ENCODE results near the gene PECR. TPM values are rescaled to one million over a fixed set of nuclear protein-coding genes. Genes with fewer than 3 reads are reported as not detected.

Gene PECR
- polyA plus RNA-seq, 1 donor, result 6.4 TPM

- no peak for DNase-seq (ENCODE audit: low read depth)
Observed at GRCh38 chr2:216071111-216071851, 10.3 kb downstream of the PECR start.

- DNase-seq (ENCODE audit: low read depth), result no peak
Observed at GRCh38 chr2:216070195-216070594, 11.4 kb downstream of the PECR start.

GRCh38 chr2:216069028-216069427 lies 12.6 kb downstream of the PECR start:
- no peak for DNase-seq (ENCODE audit: low read depth)

GRCh38 chr2:216066230-216066629 lies 15.4 kb downstream of the PECR start:
- DNase-seq (ENCODE audit: low read depth), result no peak

GRCh38 chr2:216064665-216065064 lies 16.9 kb downstream of the PECR start:
- no peak for DNase-seq (ENCODE audit: low read depth)

GRCh38 chr2:216064014-216064630 lies 17.5 kb downstream of the PECR start:
- DNase-seq (ENCODE audit: low read depth), result no peak

- no peak for DNase-seq (ENCODE audit: low read depth)
Observed at GRCh38 chr2:216059233-216059834, 22.3 kb downstream of the PECR start.

- no peak for DNase-seq (ENCODE audit: low read depth)
Observed at GRCh38 chr2:216057688-216058193, 23.9 kb downstream of the PECR start.

- no peak for DNase-seq (ENCODE audit: low read depth)
Observed at GRCh38 chr2:216056739-216057138, 24.9 kb downstream of the PECR start.

- no peak for DNase-seq (ENCODE audit: low read depth)
Observed at GRCh38 chr2:216055680-216056079, 25.9 kb downstream of the PECR start.

GRCh38 chr2:216052420-216052819 lies 29.2 kb downstream of the PECR start:
- DNase-seq (ENCODE audit: low read depth), result no peak

GRCh38 chr2:216051350-216051749 lies 30.3 kb downstream of the PECR start:
- DNase-seq (ENCODE audit: low read depth), result no peak

- no peak for DNase-seq (ENCODE audit: low read depth)
Observed at GRCh38 chr2:216049452-216049851, 32.2 kb downstream of the PECR start.

- DNase-seq (ENCODE audit: low read depth), result no peak
Observed at GRCh38 chr2:216047397-216047796, 34.2 kb downstream of the PECR start.

GRCh38 chr2:216044883-216045486 lies 36.6 kb downstream of the PECR start:
- DNase-seq (ENCODE audit: low read depth), result no peak

- DNase-seq (ENCODE audit: low read depth), result no peak
Observed at GRCh38 chr2:216043949-216044348, 37.7 kb downstream of the PECR start.

- no peak for DNase-seq (ENCODE audit: low read depth)
Observed at GRCh38 chr2:216041438-216041837, 40.2 kb downstream of the PECR start.

GRCh38 chr2:216039918-216040317 lies 41.7 kb downstream of the PECR start:
- no peak for DNase-seq (ENCODE audit: low read depth)

GRCh38 chr2:216034065-216034464 lies 47.5 kb downstream of the PECR start:
- no peak for DNase-seq (ENCODE audit: low read depth)

- no peak for DNase-seq (ENCODE audit: low read depth)
Observed at GRCh38 chr2:216033403-216033802, 48.2 kb downstream of the PECR start.

- no peak for DNase-seq (ENCODE audit: low read depth)
Observed at GRCh38 chr2:216031960-216032689, 49.5 kb downstream of the PECR start.

- DNase-seq (ENCODE audit: low read depth), result no peak
Observed at GRCh38 chr2:216030216-216030615, 51.4 kb downstream of the PECR start.
